Activated CD4-positive, alpha-beta T cell treated with anti-CD3 and anti-CD28 coated beads for 1 hour (primary cell): ENCODE data around the gene POGK.
A peak's percentile ranks its signal among the peaks of the same experiment; 100 is the strongest.
"Not testable (repeated sequence)": the region's sequence is repeated elsewhere in the genome, so short reads cannot be mapped to it uniquely, and the experiment has no call there.

ENCODE experiments used
- DNase-seq: peaks from one replicate; pipeline ENCODE4 v3.0.0-alpha.2; 2020

The POGK gene

DNA sequence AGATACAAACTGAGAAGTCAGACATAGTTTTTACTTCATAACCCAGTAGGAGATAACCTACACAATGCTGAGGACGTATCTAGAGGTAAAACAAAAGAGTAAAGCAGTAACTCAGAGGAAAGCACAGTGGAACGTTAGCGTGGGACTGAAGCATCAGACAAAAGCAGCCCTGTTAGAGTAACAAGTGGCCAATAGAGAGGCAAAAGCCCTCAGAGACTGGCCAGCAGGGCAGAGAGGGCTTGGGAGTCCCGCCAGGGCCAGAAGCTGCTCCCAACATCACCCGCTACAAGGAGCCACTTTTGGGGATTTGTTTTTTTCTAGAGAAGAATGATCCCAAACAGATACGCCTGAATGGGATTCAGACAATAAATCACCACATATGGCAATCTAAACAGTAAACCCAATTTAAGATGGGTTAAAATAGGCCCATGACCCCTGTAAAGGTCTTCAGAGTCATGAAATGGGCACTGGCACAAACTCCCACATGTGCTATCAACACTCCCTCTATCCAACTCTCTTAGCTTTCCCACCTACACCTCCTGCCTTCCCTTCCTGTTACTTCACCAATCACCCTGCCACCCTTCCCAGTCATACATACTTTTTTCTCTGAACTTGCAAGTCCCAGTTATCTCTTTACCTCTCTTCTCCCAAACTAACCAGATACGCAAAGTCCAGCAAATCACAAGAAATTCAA, 19.6 kb downstream of the POGK start:
- no peak for DNase-seq

DNA sequence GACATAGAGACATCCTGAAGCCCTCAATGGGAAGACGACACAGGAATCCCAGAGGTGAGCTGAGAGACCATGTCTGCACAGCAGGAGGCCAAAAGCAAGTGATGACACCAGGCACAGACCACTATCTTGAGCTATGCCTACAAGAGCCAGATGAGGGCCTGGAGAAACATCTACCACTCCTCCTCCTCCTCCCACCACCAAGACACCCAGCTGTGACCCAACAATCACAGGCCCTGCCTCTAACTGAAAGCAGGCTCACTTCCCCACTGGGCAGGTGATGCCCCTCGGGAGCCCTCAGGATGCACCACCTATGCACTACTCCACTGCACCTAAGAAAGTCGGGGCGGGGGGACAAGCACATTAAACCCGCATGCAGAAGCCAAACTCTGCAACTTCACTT, 20.3 kb downstream of the POGK start:
- DNase-seq, result no peak

DNA sequence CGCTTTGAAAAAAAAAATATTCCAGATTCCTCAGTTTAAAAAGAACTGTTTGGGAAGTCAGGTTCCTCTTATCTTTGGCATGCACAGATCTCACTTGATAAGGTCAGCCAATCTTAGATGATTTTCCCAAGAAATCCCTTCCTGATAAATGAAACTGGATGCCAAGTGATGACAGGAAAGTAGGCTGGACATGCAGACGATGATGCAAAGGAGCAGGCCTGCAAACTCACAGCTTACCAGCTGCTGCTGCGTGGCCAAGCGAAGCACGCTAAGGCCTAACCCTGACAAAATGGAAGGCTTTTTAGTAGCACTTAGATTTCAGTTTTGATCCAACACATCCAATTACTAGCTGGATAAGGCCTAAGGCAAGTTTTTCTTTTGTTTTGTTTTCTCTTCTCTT, 26.7 kb downstream of the POGK start:
- DNase-seq, result no peak

DNA sequence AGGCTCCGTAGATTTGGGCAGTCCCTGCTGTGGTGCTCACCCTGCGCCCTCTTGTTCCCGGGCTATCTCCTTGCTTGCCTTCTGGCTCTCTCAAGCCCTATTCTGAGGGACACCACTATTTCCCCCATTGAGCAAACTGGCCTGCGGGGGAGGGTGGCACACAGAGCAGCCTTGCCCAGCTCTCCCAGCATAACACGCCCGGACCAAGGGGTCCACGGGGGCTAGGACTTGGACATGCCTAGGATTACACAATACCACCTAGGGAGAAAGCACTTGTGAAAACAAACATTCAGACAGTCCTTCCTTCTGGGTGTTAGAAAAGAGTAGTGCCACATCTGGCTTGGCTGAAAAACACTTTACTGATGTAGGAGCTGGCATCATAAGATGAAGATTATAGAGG, 29.4 kb downstream of the POGK start:
- DNase-seq, result no peak

DNA sequence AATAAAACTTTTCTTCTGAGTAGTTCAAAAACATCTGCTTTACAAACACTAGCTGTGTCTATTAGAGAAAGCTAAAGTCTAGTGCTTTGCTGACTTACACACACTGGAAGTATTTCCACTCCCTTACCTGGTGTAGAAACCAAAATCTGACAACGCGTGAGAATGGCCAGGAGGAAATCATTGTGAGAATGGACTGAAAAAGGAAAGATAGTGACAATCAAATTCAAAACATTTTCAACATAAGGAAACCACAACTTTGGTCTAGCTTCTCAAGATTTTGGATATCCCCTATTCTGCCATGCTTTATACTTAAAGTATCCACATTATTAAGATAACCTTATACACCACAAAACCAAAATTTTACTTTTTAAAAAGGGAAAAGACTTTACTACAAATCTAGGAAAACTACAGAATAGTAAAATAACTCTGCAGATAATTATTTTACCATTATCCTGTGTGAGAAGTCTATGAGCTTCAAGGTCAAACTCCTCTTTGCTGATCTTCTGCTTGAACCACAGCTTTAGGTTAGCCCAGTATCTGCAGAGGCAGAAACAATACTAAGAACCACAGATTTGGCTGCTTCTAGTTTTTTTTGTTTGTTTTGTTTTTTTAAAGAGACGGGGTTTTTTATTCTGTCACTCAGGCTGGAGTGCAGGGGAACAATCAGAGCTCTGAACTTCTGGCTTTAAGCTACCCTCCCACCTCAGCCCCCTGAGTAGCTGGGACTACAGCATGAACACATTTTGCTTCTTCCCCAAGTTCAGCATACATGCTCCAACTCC, 30.2 kb downstream of the POGK start:
- no peak for DNase-seq

DNA sequence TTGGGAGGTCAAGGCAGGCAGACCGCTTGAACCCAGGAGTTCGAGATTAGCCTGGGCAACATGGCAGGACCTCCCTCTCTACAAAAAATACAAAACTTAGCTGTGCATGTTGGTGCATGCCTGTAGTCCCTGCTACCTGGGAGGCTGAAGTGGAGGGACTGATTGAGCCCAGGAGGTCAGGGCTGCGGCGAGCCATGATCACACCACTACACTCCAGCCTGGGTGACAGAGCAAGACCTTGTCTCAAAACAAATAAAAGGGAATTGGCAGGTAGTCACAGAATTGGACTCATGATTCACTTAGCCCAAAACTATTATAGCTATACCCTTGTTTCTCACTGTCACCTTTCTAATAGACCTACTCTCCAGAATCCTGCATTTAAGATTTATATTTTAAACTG, 31.3 kb downstream of the POGK start:
- no peak for DNase-seq

DNA sequence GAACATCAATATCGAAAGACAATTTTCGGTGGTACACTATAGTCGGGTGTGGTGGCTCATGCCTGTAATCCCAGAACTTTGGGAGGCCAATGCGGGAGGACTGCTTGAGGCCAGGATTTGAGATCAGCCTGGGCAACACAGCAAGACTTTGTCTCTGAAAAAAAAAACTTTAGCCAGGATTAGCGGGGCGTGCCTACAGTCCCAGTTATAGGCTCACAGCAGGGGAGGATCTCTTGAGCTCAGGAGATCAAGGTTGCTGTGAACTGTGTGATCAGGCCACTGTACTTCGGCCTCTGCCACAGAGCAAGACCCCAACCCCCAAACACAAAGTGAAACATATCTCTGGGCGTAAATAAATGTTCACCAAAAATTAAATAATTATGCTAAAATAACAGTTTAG, 35.2 kb downstream of the POGK start:
- DNase-seq, result no peak

DNA sequence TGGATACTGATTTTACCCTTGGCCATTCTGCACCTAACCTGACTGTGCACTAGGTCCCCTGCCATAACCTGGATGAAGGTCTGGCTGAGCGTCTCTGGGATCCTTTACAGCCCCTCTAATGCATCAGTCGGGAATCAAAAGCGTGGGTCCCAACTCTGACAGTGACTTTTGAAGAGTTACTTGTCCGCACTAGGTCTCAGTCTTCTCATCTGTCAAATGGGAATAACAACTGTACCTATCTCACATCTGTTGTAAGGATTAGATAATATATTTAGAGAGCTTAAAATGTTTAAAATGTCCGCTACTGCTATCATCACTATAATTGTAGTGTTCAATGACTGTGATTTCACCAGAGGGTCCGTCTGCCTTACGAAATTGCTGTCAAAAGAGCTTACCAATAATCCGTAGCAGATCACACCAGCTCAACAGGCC, 36.0 kb downstream of the POGK start:
- DNase-seq, result no peak

DNA sequence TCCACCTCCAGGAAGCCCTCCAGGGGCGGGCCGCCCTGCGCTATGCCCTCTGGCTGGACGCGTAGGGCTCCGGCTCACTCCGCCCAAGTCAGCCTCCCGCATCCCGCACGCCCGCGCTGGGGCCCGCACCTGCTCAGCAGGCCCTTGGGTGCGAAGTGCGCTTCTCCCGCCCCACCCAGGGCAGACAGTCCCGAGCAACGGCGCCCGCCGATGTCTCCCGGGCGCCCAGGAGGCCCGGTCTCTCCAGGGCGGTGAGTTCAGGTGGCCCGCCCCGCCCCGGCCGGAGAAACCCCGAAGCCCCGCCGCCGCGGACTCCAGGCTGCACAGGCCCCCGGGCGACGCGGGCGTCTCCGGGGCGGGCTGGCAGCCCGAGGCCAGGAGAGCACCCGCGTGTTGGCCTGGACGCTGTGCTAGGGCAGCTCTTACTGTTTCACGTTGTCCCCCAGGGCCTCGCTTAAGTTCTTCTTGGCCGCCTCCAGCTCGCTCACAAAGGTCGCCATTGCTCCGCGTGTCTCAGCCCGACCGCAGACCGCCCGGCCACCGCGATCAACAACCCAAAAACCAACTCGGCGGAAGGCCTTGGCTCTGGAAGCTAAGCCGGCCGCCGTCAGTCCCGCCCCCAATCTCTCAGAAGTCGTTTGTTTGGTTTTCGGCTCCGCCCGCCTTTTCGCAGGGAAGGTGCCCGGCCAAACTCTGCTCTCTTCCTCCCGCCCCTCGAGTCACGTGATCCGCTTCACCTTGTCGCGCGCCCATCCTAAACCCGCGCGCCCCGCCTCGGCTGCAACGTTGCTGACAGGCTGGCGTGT, 36.7 kb downstream of the POGK start, which contains the start of gene TADA1:
Gene TADA1 (minus strand): TSS at position 531 of the 806 bp plus-strand sequence. CDS start 31 bp downstream, at position 500.
- peak; percentile 97 for DNase-seq

DNA sequence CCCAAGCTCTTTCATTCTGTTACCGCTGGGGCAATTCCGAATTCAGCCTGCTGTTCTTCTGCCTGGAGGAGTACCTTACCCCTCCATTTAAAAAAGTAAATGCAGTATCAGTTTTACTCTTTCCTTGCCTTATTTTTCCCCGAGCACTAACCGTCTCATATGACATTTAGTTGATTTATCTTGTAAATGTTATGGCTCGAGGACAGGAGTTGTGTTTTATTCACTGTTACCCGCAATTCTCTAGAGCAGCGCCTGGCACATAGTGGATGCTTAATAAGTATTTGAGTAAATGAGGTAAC, 37.2 kb downstream of the POGK start:
- DNase-seq, result no peak

DNA sequence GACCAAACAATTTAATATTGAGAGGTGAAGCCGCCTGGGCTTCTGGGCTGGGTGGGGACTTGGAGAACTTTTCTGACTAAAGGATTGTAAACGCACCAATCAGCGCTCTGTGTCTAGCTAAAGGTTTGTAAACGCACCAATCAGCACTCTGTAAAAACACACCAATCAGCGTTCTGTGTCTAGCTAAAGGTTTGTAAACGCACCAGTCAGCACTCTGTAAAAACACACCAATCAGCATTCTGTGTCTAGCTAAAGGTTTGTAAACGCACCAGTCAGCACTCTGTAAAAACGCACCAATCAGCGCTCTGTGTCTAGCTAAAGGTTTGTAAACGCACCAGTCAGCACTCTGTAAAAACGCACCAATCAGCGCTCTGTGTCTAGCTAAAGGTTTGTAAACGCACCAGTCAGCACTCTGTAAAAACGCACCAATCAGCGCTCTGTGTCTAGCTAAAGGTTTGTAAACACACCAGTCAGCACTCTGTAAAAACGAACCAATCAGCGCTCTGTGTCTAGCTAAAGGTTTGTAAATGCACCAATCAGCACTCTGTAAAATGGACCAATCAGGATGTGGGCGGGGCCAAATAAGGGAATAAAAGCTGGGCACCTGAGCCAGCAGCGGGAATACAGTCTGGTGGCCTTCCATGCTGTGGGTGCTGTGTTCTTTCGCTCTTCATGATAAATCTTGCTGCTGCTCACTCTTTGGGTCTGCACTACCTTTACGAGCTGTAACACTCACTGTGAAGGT, 39.1 kb downstream of the POGK start:
- not testable (repeated sequence) for DNase-seq

DNA sequence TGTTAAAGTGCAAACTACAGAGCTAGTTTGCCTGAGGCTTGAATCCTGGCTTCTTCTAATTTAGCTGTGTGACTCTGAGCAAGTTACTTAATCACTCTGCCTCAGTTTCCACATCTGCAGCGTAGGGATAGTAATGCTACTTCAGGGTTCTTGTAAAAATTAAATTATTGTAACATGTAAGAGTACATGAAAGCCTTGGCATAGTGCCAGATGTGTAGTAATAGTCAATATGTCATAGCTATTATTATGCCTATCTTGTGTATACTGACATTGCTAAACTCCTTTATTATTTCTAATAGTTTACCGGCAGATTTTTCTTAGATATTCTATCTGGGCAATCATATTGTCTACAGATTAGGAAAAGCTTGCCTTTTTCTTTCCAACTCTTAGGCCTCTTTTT, 43.6 kb downstream of the POGK start:
- DNase-seq, result no peak

DNA sequence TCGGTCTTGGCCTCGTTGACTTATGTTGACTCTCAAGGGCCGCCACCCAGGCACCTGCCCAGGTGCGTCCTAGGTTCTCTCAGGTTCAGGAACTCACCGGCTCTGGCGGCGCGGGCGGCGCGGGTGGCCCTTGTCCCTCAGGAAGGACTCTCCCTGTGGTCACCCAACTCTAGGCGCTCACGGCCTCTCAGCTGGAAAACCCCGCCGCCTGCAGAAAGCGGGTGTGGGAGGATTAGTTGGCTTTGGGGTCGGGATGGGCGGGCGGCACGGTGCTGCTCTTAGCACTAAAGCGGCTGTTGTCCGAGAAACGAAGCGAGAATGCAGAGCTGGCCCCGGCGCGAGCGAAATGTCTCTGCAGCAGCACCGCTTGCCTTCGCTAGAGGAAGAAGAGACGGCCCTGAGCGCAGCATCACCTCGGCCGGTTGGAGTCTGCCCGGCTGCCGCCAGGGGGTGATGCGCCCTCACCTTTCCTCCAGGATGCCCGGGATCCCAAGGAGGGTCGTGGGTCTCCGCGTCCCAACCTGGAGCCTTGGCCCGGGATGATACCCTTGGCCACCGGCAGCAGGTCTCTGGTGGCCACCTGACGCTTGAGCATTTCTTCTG, 44.9 kb downstream of the POGK start:
- peak; percentile 19 for DNase-seq

DNA sequence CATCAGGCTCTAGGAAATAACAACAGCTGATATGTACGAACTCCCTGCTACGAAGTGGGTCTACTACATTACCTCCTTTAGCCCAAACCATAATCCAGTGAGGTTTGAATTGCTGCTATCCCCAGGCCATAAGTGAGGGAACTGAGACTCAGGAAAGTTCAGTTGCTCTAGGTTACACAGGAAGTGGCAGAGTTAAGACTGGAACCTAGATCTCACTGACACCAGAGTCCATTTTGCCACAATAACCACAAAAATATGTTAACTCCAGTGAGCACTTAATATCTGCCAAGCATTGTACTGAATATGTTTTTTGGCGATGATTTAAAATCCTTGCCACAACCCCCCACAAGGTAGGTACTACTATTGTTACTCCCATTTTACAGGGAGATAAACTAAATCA, 45.7 kb downstream of the POGK start:
- DNase-seq, result no peak

DNA sequence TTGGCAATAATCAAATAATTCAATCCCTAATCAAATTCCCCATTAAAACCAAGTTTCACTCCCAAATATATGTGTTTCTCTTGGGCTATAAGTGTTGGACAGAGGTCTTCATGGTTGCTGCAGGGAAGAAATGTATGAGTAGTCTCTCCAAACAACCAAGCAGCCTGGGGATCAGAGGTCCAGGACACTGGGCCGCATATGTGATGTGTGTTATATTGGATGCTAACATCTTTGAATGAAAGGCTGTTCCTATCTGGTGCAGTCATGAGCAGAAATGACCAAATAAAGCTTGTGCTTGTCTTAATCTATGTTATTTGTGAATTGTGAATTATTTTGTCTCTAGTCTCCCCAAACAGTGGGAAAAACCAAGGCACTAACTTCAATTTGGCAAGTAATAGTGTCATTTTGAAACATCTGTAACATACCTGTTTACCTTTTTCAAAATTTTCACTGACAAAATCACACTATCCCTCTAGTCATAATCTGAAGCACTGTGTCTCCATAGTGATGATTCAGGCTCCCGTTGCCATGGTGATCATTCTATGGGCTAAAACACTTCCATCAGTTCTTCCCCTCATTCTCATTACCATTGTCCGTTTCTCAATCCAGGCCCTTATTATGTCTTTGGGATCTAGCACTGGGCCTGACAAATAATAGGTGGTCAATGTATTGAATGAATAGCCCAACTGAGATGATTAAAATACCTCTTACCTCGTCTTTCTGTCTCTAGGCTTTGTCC, 49.3 kb downstream of the POGK start:
- no peak for DNase-seq

DNA sequence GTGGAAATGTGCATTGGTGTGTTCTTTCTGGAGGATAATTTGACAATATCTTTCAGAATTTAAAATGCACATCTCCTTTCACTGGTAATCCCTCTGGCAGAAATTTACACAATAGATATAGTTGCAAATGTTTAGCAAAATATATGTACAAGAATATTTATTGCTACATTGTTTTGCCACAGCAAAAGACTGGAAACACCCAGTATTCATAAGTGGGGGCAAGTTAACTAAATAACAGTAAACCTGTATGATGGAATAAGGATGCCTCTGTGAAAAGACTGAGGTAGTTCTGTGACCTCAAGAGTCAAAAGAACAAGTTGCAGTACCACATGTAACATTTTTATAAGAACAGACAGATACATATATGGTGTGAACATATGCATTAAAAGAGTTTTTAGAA, 50.5 kb downstream of the POGK start:
- DNase-seq, result no peak

DNA sequence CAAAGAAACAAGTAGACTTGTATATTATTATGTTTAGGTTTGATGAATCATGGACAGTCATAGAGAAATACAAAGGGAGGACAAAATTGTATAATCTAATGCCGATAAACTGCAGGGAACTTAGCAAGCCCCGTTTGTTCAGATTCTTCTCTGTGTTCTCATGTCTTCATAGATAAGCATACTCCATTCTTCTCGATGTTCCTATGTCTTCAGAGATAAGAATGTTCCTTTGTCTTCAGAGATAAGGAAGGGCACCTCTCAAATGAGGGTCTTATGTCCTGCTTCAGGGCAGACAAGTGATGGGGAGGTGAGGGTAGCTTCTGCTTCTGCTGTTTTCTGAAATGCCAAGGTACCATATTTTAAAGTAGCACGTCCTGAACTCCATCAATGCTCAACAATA, 56.5 kb downstream of the POGK start:
- no peak for DNase-seq

DNA sequence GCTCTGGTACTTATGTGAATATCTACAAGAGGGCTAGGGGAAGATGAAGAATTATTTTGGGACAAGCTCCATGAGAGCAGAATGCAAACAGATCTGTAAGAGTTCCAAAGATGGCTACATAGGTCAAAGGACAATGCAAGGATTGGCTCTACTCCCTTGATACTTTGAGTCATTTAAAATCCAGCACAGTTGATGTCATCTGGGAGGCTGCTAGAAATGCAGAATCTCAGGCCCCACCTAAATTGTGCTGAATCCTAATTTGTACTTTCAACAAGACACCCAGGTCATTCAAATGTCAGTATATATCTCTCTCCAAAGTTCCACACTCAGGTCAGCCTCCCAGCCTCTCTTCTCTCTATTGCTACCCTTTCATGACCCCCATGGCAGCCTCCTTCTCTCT, 60.5 kb downstream of the POGK start:
- DNase-seq, result no peak

DNA sequence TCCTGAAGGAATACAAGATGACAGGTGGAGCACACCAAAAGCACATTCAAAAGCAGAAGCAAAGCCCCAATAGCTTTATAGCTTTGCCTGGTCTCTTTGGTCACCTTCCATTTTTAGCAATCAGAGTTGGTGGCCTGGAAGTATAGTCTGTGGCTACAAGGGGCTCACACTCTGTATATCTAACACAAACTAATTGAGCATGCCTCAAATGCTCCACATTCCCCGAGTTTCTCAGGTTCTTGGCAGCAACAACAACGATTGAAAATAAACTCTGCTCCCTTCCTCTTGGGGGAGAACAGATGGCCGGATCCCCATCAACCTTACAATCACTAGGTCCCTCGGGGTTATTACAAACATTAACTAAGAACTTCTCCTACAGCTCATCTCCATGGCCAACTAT, 61.7 kb downstream of the POGK start:
- DNase-seq, result no peak

DNA sequence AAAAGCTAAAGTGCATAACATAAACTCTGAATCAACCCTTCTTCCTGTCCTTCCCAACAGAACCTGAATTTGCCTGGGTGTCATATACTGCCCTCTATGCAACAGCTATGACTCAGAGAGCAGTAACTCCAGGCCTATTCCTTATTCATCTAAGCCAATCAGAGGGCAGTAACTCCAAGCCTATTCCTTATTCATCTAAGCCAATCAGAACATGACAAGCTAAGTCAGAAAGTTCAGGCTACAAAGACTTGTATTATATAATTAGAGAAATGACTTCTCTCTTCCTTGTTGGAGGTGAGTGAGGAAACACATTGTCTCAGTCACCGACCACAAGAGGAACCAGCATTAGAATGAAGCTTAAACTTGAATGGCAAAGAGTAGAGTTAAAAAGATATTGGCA, 63.0 kb downstream of the POGK start:
- no peak for DNase-seq

DNA sequence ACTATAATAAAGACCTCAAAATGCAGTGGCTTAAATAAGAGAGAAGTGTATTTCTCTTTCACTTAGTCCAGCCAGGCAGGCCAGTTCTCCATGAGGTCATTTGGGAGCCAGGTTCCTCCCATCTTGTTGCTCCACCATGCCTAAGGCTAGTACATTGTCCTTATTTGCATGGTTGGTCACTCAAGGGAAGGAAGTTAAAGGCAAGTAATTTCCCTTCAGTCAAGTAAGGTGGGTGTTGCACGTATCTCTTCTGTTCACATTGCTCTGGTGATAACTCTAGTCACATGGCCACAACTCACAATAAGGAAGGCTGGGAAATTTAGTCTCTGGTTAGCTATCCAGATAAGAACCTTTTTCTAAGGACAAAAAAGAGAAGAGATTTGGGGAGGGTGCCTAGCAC, 64.0 kb downstream of the POGK start:
- no peak for DNase-seq

DNA sequence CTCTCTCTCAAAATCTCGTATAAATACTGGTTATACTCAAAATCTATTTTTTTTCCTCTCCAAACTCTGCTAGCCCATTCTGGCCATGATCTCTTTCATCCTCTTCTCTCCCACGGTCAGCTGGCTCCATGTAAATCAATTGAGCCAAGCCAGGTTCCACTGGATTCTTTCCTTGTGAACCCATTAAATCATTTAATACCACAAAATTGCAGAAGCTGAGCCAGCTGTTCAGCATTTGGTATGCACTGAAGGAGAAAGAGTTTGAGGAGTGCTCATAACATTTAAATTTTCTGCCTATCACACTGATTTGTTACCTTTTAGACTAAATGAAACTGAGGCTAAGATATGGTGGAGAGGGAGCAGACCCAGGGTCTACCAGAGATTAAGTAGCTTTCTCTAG, 65.9 kb downstream of the POGK start:
- no peak for DNase-seq
